ENCODE measurements around the gene CDC42BPB.

DNA sequence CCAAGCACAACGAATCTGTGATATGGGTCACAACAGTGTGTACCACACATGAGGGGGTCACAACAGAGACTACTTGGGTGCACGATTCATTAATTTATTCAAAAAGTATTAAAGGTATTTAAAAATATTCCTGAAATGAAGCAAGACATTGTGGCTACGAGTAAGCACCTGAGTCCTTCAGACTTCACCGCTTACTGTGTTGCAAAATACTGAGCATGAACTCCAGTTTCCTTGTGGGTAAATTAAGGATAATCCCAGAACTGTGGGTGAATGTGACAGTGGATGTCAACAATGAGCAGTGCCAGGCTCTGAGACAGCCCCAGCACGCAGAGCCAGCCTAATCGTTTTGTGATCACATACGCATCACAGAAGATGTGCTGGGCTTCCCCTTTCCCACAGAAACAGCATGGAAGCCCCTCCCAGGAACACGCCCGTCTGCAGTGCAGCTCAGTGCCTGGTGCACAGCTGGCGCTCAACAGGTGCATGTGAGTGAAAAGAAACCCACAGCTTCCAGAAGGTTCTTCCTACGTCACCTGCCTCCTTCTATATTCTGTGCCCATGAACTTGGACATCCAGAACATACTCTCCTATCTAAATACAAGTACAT, 29.1 kb downstream of the CDC42BPB start:
- no peak for TF ChIP-seq GABPA (IDR thresholded peaks at IDR 0.05; ENCODE audit: low read depth)
- TF ChIP-seq CTCF (IDR thresholded peaks at IDR 0.05), result no peak
- TF ChIP-seq POLR2AphosphoS5 (IDR thresholded peaks at IDR 0.05; ENCODE audit: low read depth, low read length), result no peak
- no peak for TF ChIP-seq EP300 (IDR thresholded peaks at IDR 0.05; ENCODE audit: borderline replicate concordance in 1 of 2, low read depth in 1 of 2, low read length in 1 of 2)
- TF ChIP-seq RFX5 (IDR thresholded peaks at IDR 0.05; ENCODE audit: low read length), result no peak
